GM12865 (cell line): Measurements from ENCODE around the gene LCE1D.

Experiments
- DNase-seq: peaks from one replicate; pipeline ENCODE4 v3.0.0; 2010; ENCODE audit warnings: low read depth
- H3K4me3 ChIP-seq: 2 replicates; pipeline ENCODE4 v1.5.1; 2011; ENCODE audit warnings: mild to moderate bottlenecking, low read depth, low read length, control low read depth
- TF ChIP-seq, protein P1 (sequence below): IDR thresholded peaks from 2 replicates; pipeline ENCODE4 v1.5.1; 2011; ENCODE audit warnings: low read length, control low read depth, low read depth, inconsistent platforms; ENCODE audit not compliant: insufficient read depth; ENCODE audit errors: missing control alignments

Gene LCE1D, protein sequence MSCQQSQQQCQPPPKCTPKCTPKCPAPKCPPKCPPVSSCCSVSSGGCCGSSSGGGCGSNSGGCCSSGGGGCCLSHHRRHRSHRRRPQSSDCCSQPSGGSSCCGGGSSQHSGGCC

DNA sequence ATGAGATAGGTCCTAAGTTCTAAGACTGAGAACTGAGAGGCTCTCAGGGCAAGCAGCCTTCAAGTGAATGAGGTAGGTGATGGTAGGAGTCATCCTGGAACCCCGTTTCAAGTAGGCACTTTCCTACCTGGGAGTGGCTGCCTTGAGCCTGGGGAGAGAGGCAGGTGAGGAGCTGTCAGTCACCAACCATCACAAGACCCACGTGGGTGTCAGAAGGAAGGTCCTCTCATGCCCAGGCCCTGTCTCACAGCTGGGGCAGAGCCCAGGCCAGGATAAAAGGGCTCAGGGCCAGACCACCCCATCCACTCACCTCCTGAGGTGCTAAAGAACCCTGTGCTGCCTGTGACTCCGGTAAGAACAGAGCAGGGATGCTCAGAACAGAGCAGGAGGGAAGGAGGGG lies at the start of gene LCE1D:
LCE1D (plus strand) TSS at position 301 of the 400 bp plus-strand sequence. CDS start 1,074 bp downstream, outside the sequence.
- no peak within 1 kb of the TSS for H3K4me3 ChIP-seq
- TF ChIP-seq, protein P1, sequence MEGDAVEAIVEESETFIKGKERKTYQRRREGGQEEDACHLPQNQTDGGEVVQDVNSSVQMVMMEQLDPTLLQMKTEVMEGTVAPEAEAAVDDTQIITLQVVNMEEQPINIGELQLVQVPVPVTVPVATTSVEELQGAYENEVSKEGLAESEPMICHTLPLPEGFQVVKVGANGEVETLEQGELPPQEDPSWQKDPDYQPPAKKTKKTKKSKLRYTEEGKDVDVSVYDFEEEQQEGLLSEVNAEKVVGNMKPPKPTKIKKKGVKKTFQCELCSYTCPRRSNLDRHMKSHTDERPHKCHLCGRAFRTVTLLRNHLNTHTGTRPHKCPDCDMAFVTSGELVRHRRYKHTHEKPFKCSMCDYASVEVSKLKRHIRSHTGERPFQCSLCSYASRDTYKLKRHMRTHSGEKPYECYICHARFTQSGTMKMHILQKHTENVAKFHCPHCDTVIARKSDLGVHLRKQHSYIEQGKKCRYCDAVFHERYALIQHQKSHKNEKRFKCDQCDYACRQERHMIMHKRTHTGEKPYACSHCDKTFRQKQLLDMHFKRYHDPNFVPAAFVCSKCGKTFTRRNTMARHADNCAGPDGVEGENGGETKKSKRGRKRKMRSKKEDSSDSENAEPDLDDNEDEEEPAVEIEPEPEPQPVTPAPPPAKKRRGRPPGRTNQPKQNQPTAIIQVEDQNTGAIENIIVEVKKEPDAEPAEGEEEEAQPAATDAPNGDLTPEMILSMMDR: no peak
- no peak for DNase-seq

DNA sequence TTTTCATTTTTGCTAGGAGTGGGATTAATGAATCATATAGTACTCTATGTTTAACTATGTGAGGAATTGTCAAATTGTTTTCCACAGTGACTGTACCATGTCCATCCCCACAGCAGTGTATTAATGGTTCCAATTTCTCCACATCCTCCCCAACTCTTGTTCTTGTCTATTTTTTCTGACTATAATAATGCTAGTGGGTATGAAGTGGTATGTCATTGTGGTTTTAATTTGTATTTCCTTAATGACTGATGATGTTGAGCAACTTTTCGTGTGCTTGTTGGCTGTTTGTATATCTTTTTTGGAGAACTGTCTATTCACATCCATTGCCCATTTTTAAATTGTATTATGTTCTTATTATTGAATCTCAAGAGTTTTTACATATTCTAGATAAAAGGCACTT lies 48.7 kb upstream of the LCE1D start:
- TF ChIP-seq, protein P1: no peak
- DNase-seq: no peak
- H3K4me3 ChIP-seq: no peak overlapping the region

DNA sequence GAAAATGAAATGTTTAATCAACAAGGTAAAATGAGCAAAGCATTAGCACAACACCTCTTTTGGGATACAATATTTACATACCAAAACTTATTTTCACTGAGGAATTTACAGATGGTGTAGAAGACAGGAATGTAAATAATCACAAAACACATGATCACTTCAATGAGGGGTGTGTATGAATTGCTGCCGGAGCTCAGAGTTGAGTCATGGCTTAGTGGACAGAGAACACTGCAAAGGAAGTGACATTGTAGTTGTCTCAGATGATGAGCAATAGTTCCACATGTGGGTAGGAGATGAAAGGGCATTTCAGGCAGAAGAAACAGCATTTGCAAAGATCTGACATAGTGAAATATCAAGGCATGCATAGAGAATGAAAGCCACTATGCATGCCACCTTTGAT lies 44.3 kb upstream of the LCE1D start:
- no peak for DNase-seq
- H3K4me3 ChIP-seq: no peak overlapping the region
- TF ChIP-seq, protein P1: no peak

DNA sequence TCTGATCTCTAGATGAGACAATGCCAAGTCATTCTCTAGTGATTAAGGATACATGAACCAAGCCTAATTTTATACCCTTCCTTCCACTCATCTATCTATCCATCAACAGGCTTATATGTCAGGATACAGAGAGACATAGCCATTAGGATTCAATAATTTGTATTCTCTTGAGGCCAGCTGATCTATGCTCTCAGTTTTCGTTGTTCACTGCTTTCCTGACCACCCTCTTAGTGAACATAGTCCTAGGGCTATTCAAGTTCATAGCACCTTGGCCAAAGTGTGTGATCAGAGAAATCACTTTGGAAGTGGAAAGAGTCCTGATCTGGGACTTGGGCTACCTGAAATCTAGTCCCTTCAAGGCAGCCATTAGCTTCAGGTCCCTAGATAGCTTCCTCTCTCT lies 42.9 kb upstream of the LCE1D start:
- H3K4me3 ChIP-seq: no peak overlapping the region
- TF ChIP-seq, protein P1: no peak
- DNase-seq: no peak

DNA sequence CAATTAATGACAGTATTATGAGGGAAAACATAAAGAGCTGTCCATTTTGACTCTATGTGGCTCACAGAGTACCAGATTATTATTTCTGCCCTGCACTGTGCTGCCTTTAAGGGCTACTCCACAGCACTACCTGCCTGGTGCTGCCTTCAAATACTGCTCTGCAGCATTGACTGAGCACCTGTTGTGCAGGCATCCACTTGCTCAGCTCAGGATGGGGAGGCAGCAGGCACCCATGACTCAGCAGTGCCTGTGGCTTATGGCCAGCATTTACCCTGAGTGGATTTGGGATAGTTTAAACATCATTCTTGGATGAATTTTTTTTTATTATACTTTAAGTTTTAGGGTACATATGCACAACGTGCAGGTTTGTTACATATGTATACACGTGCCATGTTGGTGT lies 39.6 kb upstream of the LCE1D start:
- TF ChIP-seq, protein P1: no peak
- no peak overlapping the region for H3K4me3 ChIP-seq
- no peak for DNase-seq

DNA sequence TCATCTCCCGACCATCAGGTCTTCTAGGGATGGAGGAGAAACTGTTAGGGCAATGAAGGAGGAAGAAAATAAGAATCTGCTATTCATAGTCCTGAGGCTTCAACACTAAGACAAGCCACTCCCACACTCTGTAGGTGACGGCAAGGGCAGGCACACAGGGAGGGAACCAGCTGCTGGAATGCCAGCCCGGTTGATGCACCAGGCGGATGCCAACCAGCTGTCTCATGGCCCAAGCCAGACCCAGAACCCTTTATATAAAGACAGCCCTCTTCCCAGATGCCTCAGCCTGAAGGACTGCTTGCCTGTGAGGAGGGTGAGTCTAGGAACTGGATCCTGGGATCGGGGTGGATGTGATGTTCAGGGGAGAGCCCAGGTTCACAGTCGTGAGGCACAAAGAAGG lies 38.8 kb upstream of the LCE1D start, which contains the start of gene KPRP:
KPRP (plus strand) TSS at position 279 of the 400 bp plus-strand sequence. CDS start 1,564 bp downstream, outside the sequence.
- TF ChIP-seq, protein P1: no peak
- H3K4me3 ChIP-seq: no peak within 1 kb of the TSS
- no peak for DNase-seq

DNA sequence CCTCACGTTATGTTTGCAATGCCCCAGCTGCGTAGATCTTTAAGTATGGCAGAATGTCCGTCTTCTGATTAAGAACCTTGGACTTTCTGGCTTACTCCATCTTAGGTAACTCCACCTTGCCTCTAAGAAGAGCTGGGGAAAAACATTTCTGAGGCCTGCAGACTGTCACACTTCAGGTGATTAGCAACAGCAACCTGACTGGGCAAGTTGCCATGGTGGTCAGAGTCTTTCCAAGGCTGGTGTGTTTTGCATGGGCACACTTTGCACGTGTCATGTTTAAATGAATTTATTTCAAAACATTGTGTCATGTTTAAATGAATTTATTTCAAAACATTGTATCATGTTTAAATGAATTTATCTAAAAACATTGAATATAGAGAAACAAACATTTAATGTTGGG lies 37.9 kb upstream of the LCE1D start:
- TF ChIP-seq, protein P1: no peak
- DNase-seq: no peak
- H3K4me3 ChIP-seq: no peak overlapping the region
